Suppressor macrophage treated with lipopolysaccharide for 4 hours (primary cell): ENCODE measurements around the gene AKAIN1.

Source experiments
- DNase-seq: peaks from one replicate; pipeline ENCODE4 v3.0.0-alpha.2; 2020

AKAIN1 gene

DNA sequence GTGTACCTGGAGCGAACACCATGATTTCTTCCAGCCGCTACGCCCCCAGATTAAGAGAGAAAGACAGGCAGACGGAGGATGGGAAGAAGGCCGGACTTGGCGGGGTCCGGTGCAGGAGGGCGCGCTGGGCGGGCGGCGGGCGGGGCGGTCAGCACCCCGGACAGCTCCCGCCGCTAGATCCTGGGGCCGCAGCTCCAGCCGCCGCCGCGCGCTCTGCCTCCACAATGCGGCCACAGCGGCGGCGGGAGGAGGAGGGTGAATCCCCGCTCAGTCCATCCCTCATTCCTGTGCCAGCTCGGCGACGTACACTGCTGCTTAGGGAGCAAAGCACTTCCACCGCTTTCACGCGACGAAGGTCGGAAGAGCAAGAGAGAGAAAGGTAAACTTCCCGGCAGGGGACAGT lies at the start of gene AKAIN1:
Gene AKAIN1, minus strand, starts transcription at position 226 of the 403 bp plus-strand sequence. Its CDS starts 204 bp downstream, at position 22.
- peak; percentile 47 for DNase-seq

- no peak for DNase-seq
Observed at GRCh38 chr18:5244941-5245340, 47.9 kb upstream of the AKAIN1 start.

GRCh38 chr18:5239447-5239846 lies 42.4 kb upstream of the AKAIN1 start:
- DNase-seq = no peak

DNA sequence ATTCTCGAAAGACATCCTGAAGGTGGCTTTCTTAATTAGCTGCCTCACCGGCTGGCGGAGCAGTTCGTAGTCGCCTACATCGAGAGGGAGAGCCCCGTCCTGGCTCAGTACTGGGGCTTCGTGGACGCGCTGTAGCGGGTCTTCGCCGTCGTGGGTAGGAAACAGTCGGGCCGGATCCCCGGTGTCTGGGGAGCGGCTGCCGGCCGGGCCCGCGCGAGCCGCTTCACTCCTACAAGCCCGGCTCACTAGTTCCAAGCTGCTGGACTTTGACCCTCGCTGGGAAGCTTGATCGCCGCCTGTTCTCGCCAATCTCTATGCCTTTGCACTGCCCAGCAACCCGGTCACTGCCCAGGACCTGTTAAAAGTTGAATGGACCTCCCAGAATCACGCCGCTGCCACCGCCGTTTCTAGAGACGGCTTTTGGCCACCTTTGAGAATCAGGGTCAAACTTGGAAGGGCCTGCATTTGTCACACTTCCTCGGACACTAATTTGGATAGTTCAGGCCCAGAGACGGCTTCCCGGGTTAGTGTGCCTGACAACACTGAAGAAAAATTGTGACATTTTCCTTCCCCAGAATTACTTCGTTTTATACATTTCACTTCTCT lies 41.4 kb upstream of the AKAIN1 start:
- peak; percentile 30 for DNase-seq

GRCh38 chr18:5237723-5238370 lies 40.8 kb upstream of the AKAIN1 start:
- DNase-seq = peak; percentile 94

- DNase-seq = no peak
Observed at GRCh38 chr18:5237083-5237722, 40.1 kb upstream of the AKAIN1 start.

- no peak for DNase-seq
Observed at GRCh38 chr18:5214583-5215351, 17.7 kb upstream of the AKAIN1 start.

GRCh38 chr18:5207471-5208150 lies 10.6 kb upstream of the AKAIN1 start:
- DNase-seq = no peak

GRCh38 chr18:5198311-5198710 lies 1.3 kb upstream of the AKAIN1 start:
- no peak for DNase-seq

DNA sequence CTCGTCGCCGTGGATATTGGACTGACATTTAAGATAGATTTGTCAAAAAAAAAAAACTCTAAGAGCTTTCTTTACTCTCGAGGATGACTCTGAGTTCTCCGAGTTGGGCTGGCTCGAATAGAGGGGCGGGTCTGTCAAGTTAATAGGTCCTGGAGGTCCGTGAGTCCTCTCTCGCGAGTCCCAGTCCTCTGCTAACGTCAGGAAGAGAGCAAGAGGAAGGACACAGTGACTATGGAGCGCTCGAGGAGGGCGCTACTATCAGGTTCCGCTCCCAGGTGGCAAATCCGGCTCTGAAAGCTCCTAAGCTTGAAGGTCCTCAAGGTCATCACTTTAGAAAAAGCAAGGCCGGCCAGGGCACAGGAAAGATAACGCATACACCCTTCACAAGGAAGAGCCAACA lies 404 bp upstream of the AKAIN1 start:
- no peak for DNase-seq

DNA sequence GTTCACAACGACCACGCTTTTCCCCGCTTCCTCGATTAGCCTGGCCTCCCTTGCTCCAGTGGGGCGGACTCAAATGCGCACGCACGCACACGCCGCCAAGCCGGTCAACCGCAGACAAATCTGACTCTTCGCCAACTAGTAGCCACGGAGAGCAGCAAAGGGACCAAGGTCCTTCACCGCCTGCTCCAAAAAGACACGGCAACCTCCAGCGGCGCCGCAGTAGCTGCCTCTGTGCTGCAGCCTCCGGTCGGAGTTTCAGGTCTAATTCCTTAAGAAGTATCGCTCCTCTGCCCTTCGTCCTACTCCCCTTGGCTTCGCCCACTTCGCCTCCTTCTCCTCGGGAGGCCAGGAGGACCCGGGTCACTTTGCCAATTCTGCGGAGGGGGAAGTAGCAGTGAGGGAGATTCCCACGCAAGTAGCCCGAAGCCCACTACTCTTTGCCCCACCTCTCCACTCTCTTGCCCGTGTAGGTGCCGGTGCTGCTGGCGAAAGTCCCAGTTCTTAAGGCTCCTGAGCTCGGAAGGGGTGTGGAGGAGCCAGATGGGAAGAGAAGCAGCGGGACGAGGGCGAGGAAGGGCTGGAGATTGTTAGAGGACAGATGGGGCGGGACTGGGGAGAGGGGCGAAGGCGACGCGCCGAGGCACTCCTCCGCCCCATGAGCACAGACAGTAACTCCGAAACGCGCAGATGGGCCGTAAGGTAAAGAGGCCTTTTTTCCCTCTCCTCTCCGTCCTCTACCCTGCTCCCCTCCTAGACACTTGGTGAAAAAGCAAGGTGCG lies 615 bp downstream of the AKAIN1 start:
- DNase-seq = no peak

GRCh38 chr18:5195656-5196055 lies 1.4 kb downstream of the AKAIN1 start:
- no peak for DNase-seq

DNA sequence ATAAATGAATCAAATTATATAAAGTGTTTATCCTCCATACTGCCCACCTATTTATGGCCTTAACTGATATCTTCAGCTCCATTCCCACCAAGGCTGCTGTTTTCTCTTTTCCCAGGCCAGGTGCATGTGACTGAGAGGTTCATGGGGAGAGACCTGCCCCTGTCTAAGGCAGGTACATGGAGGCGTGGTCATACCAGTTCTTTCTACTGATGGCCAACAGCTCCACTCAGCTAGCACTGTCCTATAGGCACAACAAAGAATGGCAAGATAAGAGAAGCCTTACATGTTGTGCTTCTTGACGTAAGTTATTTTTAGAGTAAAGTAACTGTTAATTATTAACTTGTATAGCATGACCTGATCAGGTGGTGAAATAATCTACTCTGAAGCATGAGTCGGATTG lies 16.8 kb downstream of the AKAIN1 start:
- DNase-seq = no peak

- no peak for DNase-seq
Observed at GRCh38 chr18:5178519-5178918, 18.5 kb downstream of the AKAIN1 start.

GRCh38 chr18:5175378-5175777 lies 21.7 kb downstream of the AKAIN1 start:
- DNase-seq = peak; percentile 14

DNA sequence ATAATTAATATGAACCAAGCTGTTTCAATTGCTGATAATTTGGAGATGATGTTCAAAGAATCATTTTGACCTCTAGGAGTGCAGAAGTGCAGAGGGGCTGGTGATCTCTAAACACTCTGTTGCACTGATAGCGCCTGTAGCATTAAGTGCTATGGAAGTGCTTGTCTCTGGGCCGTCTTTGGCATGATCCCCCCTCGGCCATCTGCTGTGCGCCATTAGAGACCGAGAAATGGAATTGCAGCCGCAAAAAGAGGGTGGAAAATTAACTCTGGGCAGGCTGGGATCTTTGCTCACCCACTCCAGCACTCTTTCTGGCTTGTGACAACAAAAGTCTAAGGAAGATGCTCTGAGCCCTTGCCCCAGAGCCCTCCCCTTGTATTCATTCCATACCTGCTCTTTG lies 23.4 kb downstream of the AKAIN1 start:
- no peak for DNase-seq

- no peak for DNase-seq
Observed at GRCh38 chr18:5173236-5173635, 23.8 kb downstream of the AKAIN1 start.

- DNase-seq = peak; percentile 0
Observed at GRCh38 chr18:5167831-5168230, 29.2 kb downstream of the AKAIN1 start.

- no peak for DNase-seq
Observed at GRCh38 chr18:5166606-5167280, 30.3 kb downstream of the AKAIN1 start.

- no peak for DNase-seq
Observed at GRCh38 chr18:5164903-5165302, 32.2 kb downstream of the AKAIN1 start.

DNA sequence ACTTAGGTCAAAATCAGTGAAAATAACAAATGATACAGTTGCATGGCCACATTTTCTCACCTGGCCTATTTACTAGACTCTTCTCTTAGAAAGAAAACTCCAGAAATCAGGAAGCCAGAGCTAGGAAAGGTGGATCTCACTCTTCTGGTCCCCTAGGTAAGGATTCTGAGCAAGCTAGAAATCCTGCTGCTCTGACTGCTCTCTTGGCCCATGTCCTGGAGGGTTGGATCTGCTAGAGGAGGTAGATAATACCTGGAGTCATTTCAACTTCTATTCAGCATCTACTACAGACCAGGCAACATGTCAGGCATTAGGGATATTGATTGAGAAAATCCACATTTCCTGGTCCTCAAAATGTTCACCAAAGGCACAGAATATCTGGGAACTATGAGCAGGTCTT lies 34.9 kb downstream of the AKAIN1 start:
- DNase-seq = no peak

DNA sequence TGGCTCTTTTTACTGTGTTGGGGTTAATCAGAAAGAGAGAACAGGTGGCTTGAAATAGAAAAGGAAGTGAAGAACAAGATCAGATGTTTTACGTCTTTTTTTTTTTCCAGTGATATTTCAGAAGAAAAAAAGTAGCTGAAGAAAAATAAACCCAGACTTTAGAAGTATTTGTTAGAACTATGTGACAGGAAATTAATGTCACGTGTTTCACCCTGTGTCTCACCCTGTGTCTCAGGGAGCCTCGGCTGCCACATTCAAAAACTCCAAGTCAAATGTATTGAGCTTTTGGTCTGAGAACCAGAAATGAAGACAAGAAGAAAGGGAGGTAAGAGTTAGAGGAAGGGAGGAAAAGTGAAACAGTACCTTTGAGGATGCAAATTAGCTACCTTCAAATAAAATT lies 38.0 kb downstream of the AKAIN1 start:
- DNase-seq = no peak
